DND-41 (cell line): Measurements from ENCODE around the gene COPE.

Source experiments
- ATAC-seq: fragments of 200-7000 bp; cut with Tn5 transposase; 3 replicates; pipeline ENCODE4 v1.9.1; 2021; ENCODE audit warnings: low read depth; ENCODE audit not compliant: insufficient read depth
- DNase-seq: peaks from one replicate; pipeline ENCODE4 v3.0.0-alpha.2; 2020
- H2AFZ ChIP-seq: 2 replicates; pipeline ENCODE4 v1.6.0; 2012; ENCODE audit warnings: low read depth, low read length
- H3K27ac ChIP-seq: 2 replicates; pipeline ENCODE4 v1.5.1; 2012; ENCODE audit warnings: low read length, inconsistent platforms
- H3K27me3 ChIP-seq: fragments of 200-600 bp; sonication (generic); 2 replicates; pipeline ENCODE4 v1.6.0; 2012; ENCODE audit warnings: low read length, mild to moderate bottlenecking, inconsistent platforms; ENCODE audit not compliant: insufficient read depth, poor library complexity
- H3K36me3 ChIP-seq: 2 replicates; pipeline ENCODE4 v1.5.1; 2012; ENCODE audit warnings: low read length, inconsistent platforms; ENCODE audit not compliant: insufficient read depth
- H3K4me1 ChIP-seq: 2 replicates; pipeline ENCODE4 v1.5.1; 2012; ENCODE audit warnings: mild to moderate bottlenecking, low read length; ENCODE audit not compliant: insufficient read depth
- H3K4me2 ChIP-seq: 2 replicates; pipeline ENCODE4 v1.6.0; 2012; ENCODE audit warnings: mild to moderate bottlenecking, moderate library complexity, low read length, inconsistent platforms; ENCODE audit not compliant: insufficient read depth
- H3K4me3 ChIP-seq, 2 experiments: fragments of 200-600 bp in 1 of 2; shearing (Covaris generic) in 1 of 2; 2 replicates each; pipeline ENCODE4 v1.5.1; 2012 to 2016; ENCODE audit warnings: inconsistent platforms in 2 of 2, low read length in 2 of 2, mild to moderate bottlenecking in 2 of 2, low read depth in 1 of 2, moderate library complexity in 1 of 2
- H3K79me2 ChIP-seq: 2 replicates; pipeline ENCODE4 v1.6.0; 2012; ENCODE audit warnings: low read length, inconsistent platforms; ENCODE audit not compliant: insufficient read depth
- H3K9ac ChIP-seq: 2 replicates; pipeline ENCODE4 v1.6.0; 2012; ENCODE audit warnings: low read depth, mild to moderate bottlenecking, inconsistent platforms, low read length, moderate library complexity
- H3K9me3 ChIP-seq: 2 replicates; pipeline ENCODE4 v1.5.1; 2012; ENCODE audit warnings: low read length, moderate library complexity, mild to moderate bottlenecking, inconsistent platforms; ENCODE audit not compliant: insufficient read depth, severe bottlenecking
- H4K20me1 ChIP-seq: 2 replicates; pipeline ENCODE4 v1.6.0; 2012; ENCODE audit warnings: low read length; ENCODE audit not compliant: insufficient read depth
- EZH2 ChIP-seq: IDR thresholded peaks from 3 replicates; pipeline ENCODE4 v1.6.1; 2012; ENCODE audit warnings: borderline replicate concordance, low read depth, mild to moderate bottlenecking, moderate library complexity, low read length, inconsistent platforms; ENCODE audit not compliant: severe bottlenecking
- TF ChIP-seq, protein P1 (sequence below): IDR thresholded peaks from 2 replicates; pipeline ENCODE4 v1.5.1; 2012; ENCODE audit warnings: borderline replicate concordance, low read length, moderate library complexity, mild to moderate bottlenecking; ENCODE audit not compliant: poor library complexity, severe bottlenecking; ENCODE audit errors: extremely low read depth

Gene COPE

GRCh38 chr19:18871543-18871942 lies 47.6 kb downstream of the COPE start:
- ATAC-seq (no peak), DNase-seq (no peak)
- H3K9me3 ChIP-seq = no peaks in the 10 kb centered on the region
- no peaks in the 10 kb centered on the region for H3K4me1 ChIP-seq
- H3K79me2 ChIP-seq = no peaks in the 10 kb centered on the region
- H3K27me3 ChIP-seq = no peaks in the 10 kb centered on the region
- TF ChIP-seq, protein P1, sequence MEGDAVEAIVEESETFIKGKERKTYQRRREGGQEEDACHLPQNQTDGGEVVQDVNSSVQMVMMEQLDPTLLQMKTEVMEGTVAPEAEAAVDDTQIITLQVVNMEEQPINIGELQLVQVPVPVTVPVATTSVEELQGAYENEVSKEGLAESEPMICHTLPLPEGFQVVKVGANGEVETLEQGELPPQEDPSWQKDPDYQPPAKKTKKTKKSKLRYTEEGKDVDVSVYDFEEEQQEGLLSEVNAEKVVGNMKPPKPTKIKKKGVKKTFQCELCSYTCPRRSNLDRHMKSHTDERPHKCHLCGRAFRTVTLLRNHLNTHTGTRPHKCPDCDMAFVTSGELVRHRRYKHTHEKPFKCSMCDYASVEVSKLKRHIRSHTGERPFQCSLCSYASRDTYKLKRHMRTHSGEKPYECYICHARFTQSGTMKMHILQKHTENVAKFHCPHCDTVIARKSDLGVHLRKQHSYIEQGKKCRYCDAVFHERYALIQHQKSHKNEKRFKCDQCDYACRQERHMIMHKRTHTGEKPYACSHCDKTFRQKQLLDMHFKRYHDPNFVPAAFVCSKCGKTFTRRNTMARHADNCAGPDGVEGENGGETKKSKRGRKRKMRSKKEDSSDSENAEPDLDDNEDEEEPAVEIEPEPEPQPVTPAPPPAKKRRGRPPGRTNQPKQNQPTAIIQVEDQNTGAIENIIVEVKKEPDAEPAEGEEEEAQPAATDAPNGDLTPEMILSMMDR = no peak
- TF ChIP-seq EZH2 = no peak
- H3K9ac ChIP-seq = no peak overlapping the region
- H4K20me1 ChIP-seq = peaks cover 19% of the 10 kb centered on the region; the same call in 1 of the 2 replicates
- H3K27ac ChIP-seq = no peak overlapping the region
- no peak overlapping the region for H3K4me2 ChIP-seq
- no peak overlapping the region for H3K4me3 ChIP-seq
- H2AFZ ChIP-seq = no peak overlapping the region
- peaks cover 20% of the 10 kb centered on the region for H3K36me3 ChIP-seq

DNA sequence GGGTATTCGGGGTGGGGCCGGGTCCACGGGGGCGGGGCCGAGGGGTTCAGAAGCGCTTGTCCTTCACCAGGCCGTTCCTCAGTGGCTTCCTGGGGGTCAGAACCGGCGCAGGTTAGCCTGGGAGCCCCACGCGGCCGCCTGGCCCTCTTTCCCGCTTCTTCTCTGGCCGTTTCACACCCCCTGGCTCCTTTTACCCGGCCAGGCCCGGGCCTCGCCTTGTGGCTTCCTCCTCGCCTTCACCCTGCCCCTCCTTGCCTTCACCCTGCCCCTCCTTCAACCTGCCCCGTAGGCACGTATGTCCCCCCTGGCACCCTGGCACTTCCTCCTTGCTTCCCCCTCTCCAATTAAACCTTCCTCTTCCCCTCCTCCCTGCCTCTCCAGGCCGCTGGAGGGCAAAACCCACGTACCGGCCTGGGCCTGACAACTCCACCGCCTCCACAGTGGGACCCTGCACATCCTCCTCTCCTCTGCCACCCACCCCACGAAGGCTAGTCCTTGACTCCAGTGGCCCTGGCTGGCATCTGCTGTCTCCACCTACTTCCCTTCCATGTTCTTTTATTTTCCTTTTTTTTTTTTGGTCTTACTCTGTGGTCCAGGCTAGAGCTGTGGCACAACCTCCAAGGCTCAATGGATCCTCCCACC lies 48.5 kb downstream of the COPE start:
- H3K4me2 ChIP-seq = no peak overlapping the region
- no peak overlapping the region for H3K9ac ChIP-seq
- no peak overlapping the region for H3K4me3 ChIP-seq
- H3K36me3 ChIP-seq = peaks cover 28% of the 10 kb centered on the region
- TF ChIP-seq, protein P1 = no peak
- no peak for TF ChIP-seq EZH2
- no peak overlapping the region for H3K27ac ChIP-seq
- no peaks in the 10 kb centered on the region for H3K4me1 ChIP-seq
- DNase-seq (no peak), ATAC-seq (no peak)
- no peaks in the 10 kb centered on the region for H3K79me2 ChIP-seq
- H2AFZ ChIP-seq = no peak overlapping the region
- H3K9me3 ChIP-seq = no peaks in the 10 kb centered on the region
- peaks cover 26% of the 10 kb centered on the region; the same call in 1 of the 2 replicates for H4K20me1 ChIP-seq
- H3K27me3 ChIP-seq = no peaks in the 10 kb centered on the region

DNA sequence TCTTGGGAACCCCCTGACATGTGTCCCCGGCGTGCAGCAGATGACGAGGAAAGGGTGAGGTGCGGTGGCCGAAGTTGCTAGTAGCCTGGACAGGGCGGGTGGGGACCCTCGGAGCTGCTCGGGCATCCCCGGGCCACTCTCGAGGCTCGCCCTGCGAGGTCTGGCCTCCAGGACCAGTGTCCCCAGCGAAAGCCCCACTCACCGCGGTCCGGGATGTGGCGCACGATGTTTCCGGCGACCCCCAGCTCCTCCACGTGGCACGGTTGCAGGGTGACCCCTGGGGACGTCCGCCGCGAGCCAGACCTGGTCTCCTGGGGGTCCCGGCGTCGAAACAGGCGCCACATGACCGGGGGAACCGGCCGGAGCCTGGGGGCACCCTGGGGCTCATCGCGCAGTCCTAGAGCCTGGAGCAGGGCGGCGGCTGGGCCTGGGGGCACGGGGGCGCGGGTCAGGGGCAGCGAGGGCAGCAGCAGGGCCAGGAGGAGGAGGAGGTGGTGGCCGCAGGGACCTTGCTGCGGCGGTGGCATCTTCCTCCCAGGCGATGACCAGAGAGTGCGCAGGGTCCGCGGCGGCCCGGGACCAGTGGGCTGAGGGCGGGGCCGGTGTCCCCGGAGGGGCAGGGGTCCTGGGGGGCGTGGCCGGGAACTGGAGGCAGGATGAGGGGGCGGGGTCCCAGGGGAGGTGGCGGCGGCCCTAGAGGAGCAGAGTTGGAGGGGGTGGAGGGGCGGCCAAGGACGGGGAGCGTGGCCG lies 49.2 kb downstream of the COPE start:
- Histone ChIP-seq H3K4me3 (no peak overlapping the region), H3K27me3 (no peaks in the 10 kb centered on the region), H3K79me2 (no peaks in the 10 kb centered on the region), H3K36me3 (peaks cover 35% of the 10 kb centered on the region), H3K9me3 (no peaks in the 10 kb centered on the region), H2AFZ (no peak overlapping the region), H3K4me1 (no peaks in the 10 kb centered on the region), H4K20me1 (peaks cover 32% of the 10 kb centered on the region; the same call in 1 of the 2 replicates), H3K9ac (no peak overlapping the region), H3K4me2 (no peak overlapping the region), H3K27ac (no peak overlapping the region)
- DNase-seq (no peak), ATAC-seq (no peak)
- TF ChIP-seq EZH2 = no peak
- TF ChIP-seq, protein P1 = no peak
